ENCODE measurements around the gene ILK. TPM values are rescaled to one million over a fixed set of nuclear protein-coding genes. Genes with fewer than 3 reads are reported as not detected.

Gene ILK
- total RNA-seq, 1 donor from 2014 or later: 209 TPM

- Mint-ChIP-seq H3K4me3 (ENCODE audit: unreplicated experiment) (no peak overlapping the region), H3K27ac (ENCODE audit: unreplicated experiment) (no peak overlapping the region), H3K4me1 (ENCODE audit: unreplicated experiment) (peaks cover 2% of the 10 kb centered on the region), H3K36me3 (ENCODE audit: unreplicated experiment) (peaks cover 18% of the 10 kb centered on the region), H3K9me3 (ENCODE audit: unreplicated experiment) (no peaks in the 10 kb centered on the region), H3K27me3 (ENCODE audit: unreplicated experiment) (no peaks in the 10 kb centered on the region)
- DNase-seq (ENCODE audit: extremely low spot score, unreplicated experiment): no peak
- no peak for TF ChIP-seq CTCF (IDR thresholded peaks at IDR 0.05)
Observed at GRCh38 chr11:6618117-6619003, 14.8 kb downstream of the ILK start.

GRCh38 chr11:6619004-6619745 lies 15.6 kb downstream of the ILK start, which contains the start of gene TPP1:
Gene TPP1 (minus strand): TSS chr11:6619422. CDS start chr11:6619400, 22 bp downstream.
- no peaks in the 10 kb centered on the region for H3K27me3 Mint-ChIP-seq (ENCODE audit: unreplicated experiment)
- no peak for TF ChIP-seq CTCF (IDR thresholded peaks at IDR 0.05)
- no peak within 1 kb of the TSS for H3K27ac Mint-ChIP-seq (ENCODE audit: unreplicated experiment)
- peak; percentile 95 for DNase-seq (ENCODE audit: extremely low spot score, unreplicated experiment)
- no peak within 1 kb of the TSS for H3K4me3 Mint-ChIP-seq (ENCODE audit: unreplicated experiment)
- H3K4me1 Mint-ChIP-seq (ENCODE audit: unreplicated experiment): peaks cover 2% of the 10 kb centered on the region
- peaks cover 19% of the 10 kb centered on the region for H3K36me3 Mint-ChIP-seq (ENCODE audit: unreplicated experiment)
- no peaks in the 10 kb centered on the region for H3K9me3 Mint-ChIP-seq (ENCODE audit: unreplicated experiment)

GRCh38 chr11:6620636-6621035 lies 17.1 kb downstream of the ILK start:
- Mint-ChIP-seq H3K27me3 (ENCODE audit: unreplicated experiment) (no peaks in the 10 kb centered on the region), H3K27ac (ENCODE audit: unreplicated experiment) (no peak overlapping the region), H3K4me3 (ENCODE audit: unreplicated experiment) (no peak overlapping the region), H3K4me1 (ENCODE audit: unreplicated experiment) (peaks cover 2% of the 10 kb centered on the region), H3K36me3 (ENCODE audit: unreplicated experiment) (peaks cover 17% of the 10 kb centered on the region), H3K9me3 (ENCODE audit: unreplicated experiment) (no peaks in the 10 kb centered on the region)
- no peak for TF ChIP-seq CTCF (IDR thresholded peaks at IDR 0.05)
- no peak for DNase-seq (ENCODE audit: extremely low spot score, unreplicated experiment)

- H3K27ac Mint-ChIP-seq (ENCODE audit: unreplicated experiment): peak overlapping the region; percentile 57
- H3K4me1 Mint-ChIP-seq (ENCODE audit: unreplicated experiment): no peaks in the 10 kb centered on the region
- H3K9me3 Mint-ChIP-seq (ENCODE audit: unreplicated experiment): no peaks in the 10 kb centered on the region
- H3K36me3 Mint-ChIP-seq (ENCODE audit: unreplicated experiment): peaks cover 12% of the 10 kb centered on the region
- no peak overlapping the region for H3K4me3 Mint-ChIP-seq (ENCODE audit: unreplicated experiment)
- TF ChIP-seq CTCF (IDR thresholded peaks at IDR 0.05): no peak
- no peak for DNase-seq (ENCODE audit: extremely low spot score, unreplicated experiment)
- no peaks in the 10 kb centered on the region for H3K27me3 Mint-ChIP-seq (ENCODE audit: unreplicated experiment)
Observed at GRCh38 chr11:6621711-6622211, 18.2 kb downstream of the ILK start.
